ENCODE data around the gene UBA1.

Gene UBA1

GRCh38 chrX:47146936-47147859 is 46.4 kb upstream of the UBA1 start:
- DNase-seq (ENCODE audit: low spot score): no peak
- peak overlapping the region; percentile 93; the same call in 1 of the 2 replicates for H3K27ac ChIP-seq
- no peak for TF ChIP-seq CTCF (conservative IDR thresholded peaks at IDR 0.05; ENCODE audit: low read depth)
- ChIA-PET POLR2A (ENCODE audit: low non-redundant PET) (no interaction called here), CTCF (interaction anchor here (0.7 kb wide), 1 partner anchor 1388 kb away, joined by 3 read pairs; no protein-coding TSS in a partner anchor)

GRCh38 chrX:47148946-47149345 is 44.7 kb upstream of the UBA1 start:
- H3K27ac ChIP-seq: no peak overlapping the region
- POLR2A ChIA-PET (ENCODE audit: low non-redundant PET): no interaction called here
- DNase-seq (ENCODE audit: low spot score): no peak
- no peak for TF ChIP-seq CTCF (conservative IDR thresholded peaks at IDR 0.05; ENCODE audit: low read depth)
- CTCF ChIA-PET: no interaction called here

DNA sequence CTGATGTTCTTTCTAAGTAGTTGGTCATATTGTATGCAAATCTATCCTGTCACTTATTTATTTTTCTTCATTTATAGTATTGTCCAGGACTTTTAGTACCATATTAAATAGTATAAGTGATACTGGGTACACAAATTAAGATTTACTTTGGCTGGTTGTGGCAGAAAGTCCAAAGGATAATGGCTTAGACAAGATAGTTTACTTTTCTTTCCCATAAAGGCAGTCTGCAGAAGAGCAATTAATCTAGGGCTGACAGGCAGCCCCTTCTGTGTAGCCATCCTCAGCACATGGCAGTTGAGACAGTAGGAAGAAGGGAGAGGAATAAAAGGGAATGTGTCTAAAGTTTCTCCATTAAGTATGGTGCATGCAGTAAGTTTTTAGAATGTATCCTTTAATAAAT is 42.2 kb upstream of the UBA1 start:
- ChIA-PET CTCF (no interaction called here), POLR2A (ENCODE audit: low non-redundant PET) (no interaction called here)
- no peak for DNase-seq (ENCODE audit: low spot score)
- TF ChIP-seq CTCF (conservative IDR thresholded peaks at IDR 0.05; ENCODE audit: low read depth): no peak
- no peak overlapping the region for H3K27ac ChIP-seq

- ChIA-PET POLR2A (ENCODE audit: low non-redundant PET) (no interaction called here), CTCF (no interaction called here)
- no peak overlapping the region for H3K27ac ChIP-seq
- TF ChIP-seq CTCF (conservative IDR thresholded peaks at IDR 0.05; ENCODE audit: low read depth): no peak
- no peak for DNase-seq (ENCODE audit: low spot score)
Measured at GRCh38 chrX:47156611-47157520, 36.8 kb upstream of the UBA1 start.

GRCh38 chrX:47158131-47158530 is 35.5 kb upstream of the UBA1 start:
- no peak for DNase-seq (ENCODE audit: low spot score)
- H3K27ac ChIP-seq: no peak overlapping the region
- TF ChIP-seq CTCF (conservative IDR thresholded peaks at IDR 0.05; ENCODE audit: low read depth): no peak
- ChIA-PET CTCF (no interaction called here), POLR2A (ENCODE audit: low non-redundant PET) (no interaction called here)

DNA sequence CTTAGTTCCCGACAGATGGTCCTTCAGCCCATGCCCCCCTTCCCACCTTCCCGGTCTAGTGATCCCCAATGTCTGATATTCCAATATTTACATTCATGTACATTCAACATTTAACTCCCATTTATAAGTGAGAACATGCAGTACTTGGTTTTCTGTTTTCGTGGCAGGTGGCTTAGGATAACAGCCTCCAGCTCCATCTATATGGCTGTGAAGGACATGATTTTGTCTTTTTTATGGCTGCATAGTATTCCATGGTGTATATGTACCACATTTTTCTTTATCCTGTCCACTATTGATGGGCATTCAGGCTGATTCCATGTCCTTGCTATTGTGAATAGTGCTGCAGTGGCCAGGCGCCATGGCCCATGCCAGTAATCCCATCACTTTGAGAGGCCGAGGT is 34.8 kb upstream of the UBA1 start:
- H3K27ac ChIP-seq: no peak overlapping the region
- ChIA-PET POLR2A (ENCODE audit: low non-redundant PET) (no interaction called here), CTCF (no interaction called here)
- TF ChIP-seq CTCF (conservative IDR thresholded peaks at IDR 0.05; ENCODE audit: low read depth): no peak
- no peak for DNase-seq (ENCODE audit: low spot score)

Measured in RWPE1 (cell line).